K562 (cell line): ENCODE results near the gene COX10. TPM values are rescaled to one million over a fixed set of nuclear protein-coding genes. Genes with fewer than 3 reads are reported as not detected.

ENCODE experiments used
- ATAC-seq: fragments of 200-7000 bp; cut with Tn5 transposase; 3 replicates; pipeline ENCODE4 v1.9.1; 2020; ENCODE audit warnings: moderate library complexity
- BruUV-seq: library from RNA; stranded (reverse); fragments of 400-500 nt; replicated peaks from 2 replicates; lab custom pipeline; 2021; lab: Mats Ljungman, UMichigan
- CTCF ChIA-PET: fragments of 300-600 bp; formaldehyde crosslinking; extraction: SDS; loops from one replicate; lab custom pipeline; 2021; ENCODE audit warnings: low intra/inter-chr PET ratio; lab: Yijun Ruan, JAX
- POLR2A ChIA-PET: fragments of 300-600, 350-650 bp; sonication (Branson Sonifier 250); formaldehyde crosslinking; extraction: SDS; loops from one replicate; lab custom pipeline; 2021; ENCODE audit warnings: antibody characterized with exemption, inconsistent platforms; lab: Yijun Ruan, JAX
- DNase-seq, 4 experiments: peaks; one replicate each; pipeline versions ENCODE4 v3.0.0 to v3.0.0-alpha.2; 2011 to 2018; ENCODE audit warnings: low spot score in 3 of 4, mixed read lengths in 3 of 4; ENCODE audit errors: extremely low read depth in 1 of 4
- FAIRE-seq: peaks from 2 replicates; lab custom pipeline; 2011; peaks lifted over from hg19 to GRCh38; lab: Jason Lieb, UNC
- H2AFZ ChIP-seq: 2 replicates; pipeline ENCODE4 v1.6.0; 2011; ENCODE audit warnings: low read depth, low read length, control low read depth, inconsistent platforms
- H3K27ac ChIP-seq: fragments of 200-600 bp; 3 replicates; pipeline ENCODE4 v1.8.0; 2011; ENCODE audit warnings: low read depth, mild to moderate bottlenecking, control low read depth, inconsistent platforms, low read length, moderate library complexity, mixed read lengths; ENCODE audit errors: extremely low read depth
- H3K27me3 ChIP-seq, 2 experiments: fragments of 300-600 bp in 1 of 2; 2 replicates in 1 of 2; 3 replicates in 1 of 2; pipeline versions ENCODE4 v1.6.0 to v1.8.0; 2011; ENCODE audit warnings: inconsistent platforms in 2 of 2, low read length in 2 of 2, mild to moderate bottlenecking in 1 of 2, mixed read lengths in 1 of 2, moderate library complexity in 1 of 2; ENCODE audit not compliant: control insufficient read depth in 2 of 2, insufficient read depth in 2 of 2
- H3K36me3 ChIP-seq: fragments of 300-600 bp; 3 replicates; pipeline ENCODE4 v1.8.0; 2011; ENCODE audit warnings: mild to moderate bottlenecking, low read length, inconsistent platforms; ENCODE audit not compliant: control insufficient read depth, insufficient read depth
- H3K4me1 ChIP-seq, 2 experiments: fragments of 200-600 bp in 1 of 2; replicated peaks in 1 of 2; 2 replicates in 1 of 2; 3 replicates in 1 of 2; pipeline versions ENCODE4 v1.5.1 to v1.8.0; 2011; ENCODE audit warnings: inconsistent platforms in 2 of 2, low read length in 2 of 2, mild to moderate bottlenecking in 1 of 2, mixed read lengths in 1 of 2, moderate library complexity in 1 of 2; ENCODE audit not compliant: control insufficient read depth in 2 of 2, insufficient read depth in 2 of 2
- H3K4me2 ChIP-seq: 2 replicates; pipeline ENCODE4 v1.6.1; 2011; ENCODE audit warnings: low read length, control low read depth, inconsistent platforms, mixed read lengths; ENCODE audit not compliant: insufficient read depth
- H3K4me3 ChIP-seq: fragments of 200-600 bp; sonication (generic), shearing (Covaris generic); 2 replicates; pipeline ENCODE4 v1.5.1; 2016; ENCODE audit warnings: control low read depth, inconsistent platforms
- H3K79me2 ChIP-seq: fragments of 200-600 bp; 3 replicates; pipeline ENCODE4 v1.8.0; 2011; ENCODE audit warnings: low read length, inconsistent platforms; ENCODE audit not compliant: control insufficient read depth, insufficient read depth
- H3K9ac ChIP-seq, 2 experiments: 2 replicates each; pipeline versions ENCODE4 v1.6.0 to v1.6.1; 2011; ENCODE audit warnings: low read depth in 2 of 2, low read length in 2 of 2, control low read depth in 1 of 2, inconsistent platforms in 1 of 2, mild to moderate bottlenecking in 1 of 2, mixed read lengths in 1 of 2; ENCODE audit not compliant: insufficient read depth in 1 of 2
- H3K9me1 ChIP-seq: one replicate; pipeline ENCODE4 v1.6.0; 2011; ENCODE audit warnings: inconsistent platforms, mild to moderate bottlenecking, low read length, moderate library complexity; ENCODE audit not compliant: control insufficient read depth, insufficient read depth
- H3K9me3 ChIP-seq: replicated peaks from 2 replicates; pipeline ENCODE4 v1.5.1; 2011; ENCODE audit warnings: low read depth, low read length, inconsistent platforms; ENCODE audit not compliant: control insufficient read depth, insufficient read depth
- H4K20me1 ChIP-seq: replicated peaks from 2 replicates; pipeline ENCODE4 v1.6.1; 2011; ENCODE audit warnings: low read length, inconsistent platforms, mixed read lengths; ENCODE audit not compliant: control insufficient read depth, insufficient read depth
- CHCHD3 ChIP-seq: fragments of 250-450 bp; sonication (Bioruptor Pico); IDR thresholded peaks from 2 replicates; pipeline ENCODE4 v2.1.2; 2022; ENCODE audit warnings: mild to moderate bottlenecking
- CTCF ChIP-seq, 3 experiments: IDR thresholded peaks in 2 of 3; conservative IDR thresholded peaks in 1 of 3; 2 replicates each; pipeline ENCODE4 v1.5.1; 2011 to 2012; ENCODE audit warnings: low read length in 3 of 3, mild to moderate bottlenecking in 3 of 3, control low read depth in 2 of 3, improper control_type of control experiment in 1 of 3, inconsistent platforms in 1 of 3, low read depth in 1 of 3, mixed read lengths in 1 of 3, moderate library complexity in 1 of 3; ENCODE audit not compliant: insufficient read depth in 2 of 3
- NCOA6 ChIP-seq: fragments of 450-650 bp; IDR thresholded peaks from 2 replicates; pipeline ENCODE4 v1.6.1; 2017; ENCODE audit warnings: mild to moderate bottlenecking
- RFX5 ChIP-seq: IDR thresholded peaks from 2 replicates; pipeline ENCODE4 v1.6.1; 2011; ENCODE audit warnings: low read depth, mild to moderate bottlenecking, improper control_type of control experiment, low read length
- WGBS: fragments of 100-300 bp; shearing (Covaris generic); methylation state at CpG from one replicate; pipeline ENCODE4 v1.1.6; 2016; ENCODE audit warnings: low coverage, mixed read lengths; ENCODE audit not compliant: insufficient coverage; ENCODE audit errors: missing lambda C conversion rate; 5-methylcytosine and 5-hydroxymethylcytosine counted together
- in situ Hi-C: fragments of 300-500 bp; cut with MboI; formaldehyde crosslinking; loops from 4 replicates; pipeline ENCODE4 v1.15.0; 2018; ENCODE audit warnings: inconsistent platforms, mixed read lengths
- intact Hi-C: fragments of 100-400 bp; cut with micrococcal nuclease; formaldehyde crosslinking; loops from 2 replicates; pipeline ENCODE4 v1.14.2; 2022
- polyA plus RNA-seq, 8 experiments: library from polyadenylated mRNA; depleted of rRNA in 4 of 8; stranded (reverse) in 5 of 8; unstranded in 3 of 8; fragments of >200 nt; fragmentation: Nextera tagmentation in 2 of 8; fragmentation: Illumina TruSeq in 1 of 8; extraction: Ambion mirVana in 2 of 8; extraction: Trizol in 1 of 8; gene quantifications; 2 replicates each; pipeline versions ENCODE4 v1.2.1 to v1.2.3, GENCODE V29; 2011 to 2014; ENCODE audit warnings: inconsistent platforms in 1 of 8, missing spikeins in 1 of 8
- total RNA-seq, 7 experiments: library from RNA; depleted of rRNA in 6 of 7; stranded (reverse); fragments of >200 nt in 6 of 7; fragmentation: Illumina TruSeq in 2 of 7; extraction: Trizol in 2 of 7; gene quantifications; 2 replicates each; pipeline versions ENCODE4 v1.2.1 to v1.2.3, GENCODE V29; 2011 to 2021; ENCODE audit warnings: low replicate concordance in 1 of 7
- TF ChIP-seq, protein P1 (sequence below): sonication (generic); formaldehyde crosslinking; IDR thresholded peaks from 2 replicates; pipeline ENCODE4 v1.8.1; 2023; ENCODE audit warnings: mild to moderate bottlenecking, missing genetic modification reagents

COX10 gene
- total and polyA plus RNA-seq, 9 of the 15 experiments (the other 6 are each of a cell fraction or from before 2014, with no cell fraction given) = 10.3 to 26.4 (median 17.8) TPM

DNA sequence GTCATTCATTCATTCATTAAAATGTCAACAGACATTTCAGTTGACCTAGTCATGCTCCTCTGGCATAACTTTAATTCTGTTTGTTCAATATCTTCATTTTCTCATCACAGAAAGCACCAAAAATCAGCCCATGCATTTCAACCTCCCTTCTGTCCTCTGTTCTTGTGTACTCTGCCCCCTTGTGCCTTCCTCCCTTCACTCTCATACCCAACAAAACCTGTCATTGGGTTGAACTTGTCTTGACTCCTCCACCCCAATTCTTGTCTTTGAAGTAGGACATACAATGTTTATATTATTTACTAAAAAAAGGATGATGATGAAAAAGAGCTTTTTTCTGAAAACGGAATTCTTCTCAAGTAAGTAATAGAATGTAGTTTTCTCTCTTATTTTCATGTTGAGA is 43.8 kb downstream of the COX10 start:
- POLR2A ChIA-PET = no interaction called here
- ATAC-seq = no peak
- H3K9ac ChIP-seq = no peak overlapping the region
- intact Hi-C loops = no loop called here
- no peaks in the 10 kb centered on the region for H3K9me3 ChIP-seq
- BruUV-seq = no TSS peak
- H4K20me1 ChIP-seq = no peaks in the 10 kb centered on the region
- H3K4me1 ChIP-seq = no peaks in the 10 kb centered on the region; a peak in 1 of 5 replicates
- no peak overlapping the region for H2AFZ ChIP-seq
- no peaks in the 10 kb centered on the region for H3K27me3 ChIP-seq
- H3K79me2 ChIP-seq = peaks cover 21% of the 10 kb centered on the region
- H3K4me2 ChIP-seq = no peak overlapping the region
- CTCF ChIA-PET = no interaction called here
- TF ChIP-seq NCOA6 = no peak
- no peak for TF ChIP-seq RFX5
- TF ChIP-seq, protein P1, sequence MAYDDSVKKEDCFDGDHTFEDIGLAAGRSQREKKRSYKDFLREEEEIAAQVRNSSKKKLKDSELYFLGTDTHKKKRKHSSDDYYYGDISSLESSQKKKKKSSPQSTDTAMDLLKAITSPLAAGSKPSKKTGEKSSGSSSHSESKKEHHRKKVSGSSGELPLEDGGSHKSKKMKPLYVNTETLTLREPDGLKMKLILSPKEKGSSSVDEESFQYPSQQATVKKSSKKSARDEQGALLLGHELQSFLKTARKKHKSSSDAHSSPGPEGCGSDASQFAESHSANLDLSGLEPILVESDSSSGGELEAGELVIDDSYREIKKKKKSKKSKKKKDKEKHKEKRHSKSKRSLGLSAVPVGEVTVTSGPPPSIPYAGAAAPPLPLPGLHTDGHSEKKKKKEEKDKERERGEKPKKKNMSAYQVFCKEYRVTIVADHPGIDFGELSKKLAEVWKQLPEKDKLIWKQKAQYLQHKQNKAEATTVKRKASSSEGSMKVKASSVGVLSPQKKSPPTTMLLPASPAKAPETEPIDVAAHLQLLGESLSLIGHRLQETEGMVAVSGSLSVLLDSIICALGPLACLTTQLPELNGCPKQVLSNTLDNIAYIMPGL = no peak
- TF ChIP-seq CTCF (IDR thresholded peaks at IDR 0.05 in 2 of 3, conservative IDR thresholded peaks at IDR 0.05 in 1 of 3; ENCODE audit: insufficient read depth in 2 of 3, low read depth in 1 of 3, low read length in 3 of 3) = 0 out of 6 replicates have a peak, but pooled peaks of 1 of the 3 experiments have one; percentile 12
- TF ChIP-seq CHCHD3 (CRISPR knock-in tag) = no peak
- WGBS = 58% methylated on average over 1 of the region's 1 CpG
- no peak overlapping the region for H3K27ac ChIP-seq
- no peaks in the 10 kb centered on the region for H3K9me1 ChIP-seq
- no peaks in the 10 kb centered on the region for H3K36me3 ChIP-seq
- in situ Hi-C loops = no loop called here
- H3K4me3 ChIP-seq = no peak overlapping the region
- FAIRE-seq = no peak
- DNase-seq = no peak
